GM21528 (cell line): Measurements from ENCODE around the gene LYRM4.
"Not testable (repeated sequence)": the region's sequence is repeated elsewhere in the genome, so short reads cannot be mapped to it uniquely, and the experiment has no call there.

Experiments
- ATAC-seq: cut with Tn5 transposase; IDR thresholded peaks from one replicate; pipeline ENCODE4 v1.9.1; 2021; ENCODE audit warnings: mild to moderate bottlenecking, moderate library complexity; ENCODE audit not compliant: unreplicated experiment, low FRiP score

Gene LYRM4

DNA sequence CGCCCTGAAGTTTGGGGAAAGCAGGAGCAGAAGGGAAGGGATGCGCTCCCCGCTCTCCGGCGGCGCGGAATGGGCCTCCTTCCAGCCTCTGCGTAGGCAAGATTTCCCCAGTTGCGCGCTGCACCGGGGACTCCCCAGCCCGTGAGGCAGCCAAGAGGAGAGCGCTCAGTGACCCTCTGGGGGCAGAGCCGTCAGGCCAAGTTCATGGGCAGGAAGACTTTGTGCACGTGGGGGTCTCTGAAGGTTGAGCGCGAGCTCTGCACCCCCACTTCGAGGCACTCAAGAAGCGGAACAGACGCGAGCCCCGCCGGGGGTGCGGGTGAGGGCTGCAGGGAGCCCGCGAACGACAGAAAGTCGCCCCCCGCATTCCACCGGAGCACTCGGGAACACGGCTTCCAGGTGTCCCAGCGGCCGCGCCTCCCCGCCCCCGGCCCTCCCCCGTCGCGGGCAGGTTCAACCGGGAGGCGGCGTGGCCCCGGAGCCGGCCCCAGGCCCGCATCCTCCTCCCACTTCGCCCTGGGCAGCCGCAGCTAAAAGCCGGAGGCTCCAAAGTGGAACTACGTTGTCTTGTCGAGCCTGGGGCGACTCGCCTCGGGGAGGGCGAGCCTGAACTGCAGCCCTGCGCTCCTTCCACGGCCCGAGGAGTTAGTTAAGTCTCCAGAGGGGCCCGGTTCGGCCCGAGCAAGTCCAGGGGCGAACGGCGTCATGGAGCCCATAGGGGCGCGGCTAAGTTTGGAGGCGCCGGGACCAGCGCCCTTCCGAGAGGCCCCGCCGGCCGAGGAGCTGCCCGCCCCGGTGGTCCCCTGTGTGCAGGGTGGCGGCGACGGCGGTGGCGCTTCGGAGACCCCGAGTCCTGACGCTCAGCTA, 175.7 kb downstream of the LYRM4 start, which contains the start of gene PPP1R3G:
Gene PPP1R3G (plus strand): TSS at position 561 of the 867 bp plus-strand sequence. CDS start 145 bp downstream, at position 706.
- ATAC-seq, result peak; percentile 48

GRCh38 chr6:5084360-5084780, 176.4 kb downstream of the LYRM4 start:
- no peak for ATAC-seq

- no peak for ATAC-seq
Measured at GRCh38 chr6:5083813-5084359, 176.9 kb downstream of the LYRM4 start.

- ATAC-seq, result no peak
Measured at GRCh38 chr6:5083307-5083583, 177.5 kb downstream of the LYRM4 start.

DNA sequence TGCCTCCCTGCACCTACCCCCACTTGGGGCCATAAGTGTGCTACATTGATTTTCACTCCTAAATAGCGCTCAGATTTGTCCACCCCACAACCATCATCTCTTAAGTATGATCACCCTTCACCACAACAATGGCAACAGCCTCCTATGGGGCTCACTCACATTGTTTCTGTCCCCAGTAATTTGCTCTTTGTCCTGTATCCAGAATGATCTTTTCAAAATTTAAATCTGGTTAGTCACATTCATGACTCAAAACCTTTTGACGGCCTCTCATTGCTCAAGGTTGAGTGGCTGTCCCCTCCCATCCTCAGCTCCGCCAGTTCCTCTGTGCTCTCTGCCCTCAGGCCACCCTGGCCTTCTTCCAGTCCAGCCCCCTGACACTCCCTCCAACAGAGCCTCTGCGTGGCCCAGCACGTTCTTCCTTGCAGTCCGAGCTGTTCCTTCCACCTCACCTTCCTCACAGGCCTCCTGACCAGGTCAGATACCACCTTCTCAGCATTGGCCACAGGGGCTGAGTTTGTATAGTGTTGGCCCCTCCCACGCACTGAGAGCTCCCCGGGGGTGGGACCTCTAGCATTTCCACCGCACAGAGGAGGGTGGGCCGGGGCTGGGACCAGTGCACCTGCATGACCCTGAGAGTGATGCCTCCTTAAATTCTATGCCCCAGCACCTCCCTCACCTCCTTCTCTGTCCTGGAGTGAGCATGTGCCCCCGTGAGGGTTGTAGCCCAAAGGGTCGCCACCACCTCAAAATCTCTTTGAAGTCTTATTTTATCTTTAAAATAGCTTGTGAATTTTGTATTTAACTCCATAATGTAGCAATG, 178.1 kb downstream of the LYRM4 start:
- no peak for ATAC-seq

DNA sequence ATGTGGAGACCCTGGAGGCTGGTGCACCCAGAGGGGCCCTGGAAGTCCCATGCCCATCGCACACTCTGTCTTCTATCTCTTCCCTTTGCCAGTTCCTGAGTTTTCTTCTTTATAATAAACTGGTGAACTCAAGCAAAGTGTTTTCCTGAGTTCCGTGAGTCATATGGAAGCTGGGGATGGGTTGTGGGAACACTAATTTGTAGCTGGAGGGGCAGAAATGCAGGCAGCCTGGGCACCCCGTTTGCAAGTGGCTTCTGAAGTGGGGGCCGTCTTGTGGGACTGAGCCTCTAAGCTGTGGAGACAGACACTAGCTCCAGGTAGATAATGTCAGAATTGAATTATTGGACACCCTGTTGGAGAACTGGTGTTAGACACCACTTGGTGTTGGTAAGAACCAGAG, 178.8 kb downstream of the LYRM4 start:
- ATAC-seq, result no peak

DNA sequence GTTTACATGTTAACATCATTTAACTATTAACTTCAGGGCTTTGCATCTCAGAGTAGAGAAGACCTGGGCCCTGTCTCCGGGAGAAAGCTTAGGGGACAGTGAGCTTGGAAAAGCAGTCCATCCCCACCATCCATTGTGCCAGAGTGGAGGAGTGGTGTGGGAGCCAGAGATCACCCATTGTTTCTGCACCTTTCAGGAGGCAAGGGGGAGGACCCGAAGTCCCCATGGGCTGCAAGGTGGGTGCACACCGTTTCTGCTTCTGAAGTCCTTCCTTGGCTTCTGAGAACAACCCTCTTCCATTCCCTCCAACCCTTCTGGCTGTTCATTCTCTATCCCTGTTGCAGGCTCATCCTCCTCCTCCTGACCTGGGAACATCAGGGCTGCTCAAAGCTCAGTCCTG, 179.6 kb downstream of the LYRM4 start:
- no peak for ATAC-seq

DNA sequence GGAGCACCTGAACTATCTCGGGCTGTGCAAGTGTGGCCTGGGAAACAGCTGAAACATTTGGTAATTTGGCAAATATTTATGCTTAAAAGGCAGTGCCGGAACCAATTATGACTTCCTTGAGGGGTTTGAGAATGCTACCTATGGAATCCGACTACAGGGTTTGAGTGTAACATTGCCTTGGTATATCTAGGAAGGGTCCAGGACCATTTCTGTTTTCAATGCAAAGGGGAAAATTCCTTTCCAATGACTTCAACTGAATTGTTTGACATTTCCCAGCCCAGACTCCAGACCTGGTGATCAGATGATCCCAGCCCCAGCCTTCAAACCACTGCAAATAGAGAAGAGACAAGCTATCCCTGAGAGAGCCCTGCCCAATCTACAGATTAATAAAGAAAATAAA, 180.2 kb downstream of the LYRM4 start:
- no peak for ATAC-seq

DNA sequence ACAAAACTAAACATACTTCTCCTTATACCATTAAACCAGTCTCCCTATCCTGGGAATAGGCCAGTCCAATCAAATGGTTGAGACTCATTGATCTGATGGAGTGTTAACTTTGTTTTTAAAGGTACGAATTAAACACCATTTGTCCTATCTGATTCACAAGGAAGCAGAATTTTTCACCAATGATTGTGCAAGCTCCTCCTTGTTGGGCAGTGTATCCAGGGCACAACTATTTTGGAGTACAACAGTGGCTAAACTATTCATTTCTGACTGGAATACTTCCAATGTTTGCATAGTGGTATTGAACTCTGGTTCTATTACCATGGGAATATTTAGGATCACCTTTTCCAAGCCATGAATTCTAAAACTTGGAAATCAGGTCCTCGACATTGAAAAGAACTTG, 181.1 kb downstream of the LYRM4 start:
- no peak for ATAC-seq

- no peak for ATAC-seq
Measured at GRCh38 chr6:5078121-5078669, 182.6 kb downstream of the LYRM4 start.

GRCh38 chr6:5076931-5077330, 183.8 kb downstream of the LYRM4 start:
- no peak for ATAC-seq

- no peak for ATAC-seq
Measured at GRCh38 chr6:5073992-5074391, 186.8 kb downstream of the LYRM4 start.

DNA sequence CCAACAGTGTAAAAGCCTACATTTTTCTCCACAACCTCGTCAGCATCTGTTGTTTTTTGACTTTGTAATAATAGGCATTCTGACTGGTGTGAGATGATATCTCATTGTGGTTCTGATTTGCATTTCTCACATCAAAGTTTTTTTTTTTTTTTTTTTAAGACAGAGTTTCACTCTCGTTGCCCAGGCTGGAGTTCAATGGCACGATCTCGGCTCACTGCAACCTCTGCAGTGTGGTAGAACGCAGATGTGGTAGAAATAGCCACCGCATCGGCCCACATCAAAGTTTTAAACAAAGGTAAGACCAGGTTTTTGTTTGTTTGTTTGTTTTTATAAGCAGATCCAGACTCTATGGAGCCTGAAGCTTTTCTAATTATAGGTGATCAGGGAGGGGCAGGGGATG, 188.3 kb downstream of the LYRM4 start:
- ATAC-seq, result no peak

DNA sequence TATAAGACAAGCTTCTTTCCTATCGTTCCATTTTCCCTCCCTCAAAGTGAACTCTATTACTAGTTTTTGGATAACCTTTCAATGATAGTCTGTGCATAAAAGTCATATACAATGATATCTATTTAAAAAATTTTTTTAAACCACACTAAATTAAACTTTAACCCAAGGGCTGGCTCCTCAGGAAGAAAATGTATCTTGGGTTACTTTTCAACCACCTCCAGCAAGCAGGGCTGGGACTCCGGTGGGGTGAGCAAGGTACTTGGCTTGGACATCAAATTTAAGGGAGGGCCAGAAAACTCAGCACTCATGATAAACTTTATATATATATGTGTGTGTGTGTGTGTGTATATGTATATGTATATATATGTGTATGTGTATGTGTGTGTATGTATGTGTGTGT, 189.5 kb downstream of the LYRM4 start:
- no peak for ATAC-seq

DNA sequence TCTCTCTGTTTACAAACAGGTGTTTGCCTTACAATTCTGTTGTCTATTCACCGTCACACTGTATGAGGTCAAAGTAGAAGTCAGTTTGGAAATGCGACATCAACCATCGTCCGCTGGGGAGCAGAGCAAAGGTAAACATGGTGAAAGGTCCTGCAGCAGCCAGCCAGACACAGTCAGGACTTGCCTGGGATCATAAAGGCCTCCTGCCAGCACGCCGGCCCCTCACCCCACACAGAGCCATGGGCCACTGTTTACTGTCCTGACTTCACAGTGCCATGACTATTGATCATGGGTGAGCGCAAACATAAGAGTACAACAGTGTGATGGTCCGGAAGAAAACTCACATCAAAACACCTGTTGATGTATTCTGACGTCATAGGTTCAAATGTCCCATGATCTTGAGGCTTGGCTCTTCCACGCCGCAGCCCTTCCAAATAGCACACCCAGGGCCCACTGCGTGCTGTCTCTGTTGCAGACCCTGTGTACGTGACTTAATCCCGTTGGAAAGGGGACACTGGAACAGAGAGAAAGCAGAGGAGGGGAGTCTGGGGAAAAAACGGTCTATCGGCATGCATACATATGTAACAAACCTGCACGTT, 192.5 kb downstream of the LYRM4 start:
- no peak for ATAC-seq

DNA sequence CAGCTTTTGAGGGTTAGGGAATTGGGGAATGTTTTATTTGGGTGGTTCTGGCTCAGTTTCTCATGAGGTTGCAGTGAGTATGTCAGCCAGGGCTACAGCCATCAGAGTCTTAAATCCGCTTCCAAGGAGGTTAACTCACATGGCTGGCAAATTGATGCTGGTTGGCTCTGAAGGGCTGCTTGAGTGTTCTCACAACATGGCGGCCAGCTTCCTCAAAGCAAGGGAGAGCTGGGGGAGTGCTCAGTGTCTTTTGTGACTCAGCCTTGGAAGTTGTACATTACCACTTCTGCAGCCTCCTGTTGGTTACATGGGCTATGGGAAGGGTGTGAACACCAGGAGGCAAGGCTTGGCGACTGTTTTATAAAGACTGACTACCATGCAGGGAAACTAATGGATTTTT, 193.4 kb downstream of the LYRM4 start:
- ATAC-seq, result no peak

- ATAC-seq, result no peak
Measured at GRCh38 chr6:5066456-5067093, 194.2 kb downstream of the LYRM4 start.

GRCh38 chr6:5063617-5064016, 197.1 kb downstream of the LYRM4 start:
- no peak for ATAC-seq

- ATAC-seq, result no peak
Measured at GRCh38 chr6:5061152-5061551, 199.6 kb downstream of the LYRM4 start.

DNA sequence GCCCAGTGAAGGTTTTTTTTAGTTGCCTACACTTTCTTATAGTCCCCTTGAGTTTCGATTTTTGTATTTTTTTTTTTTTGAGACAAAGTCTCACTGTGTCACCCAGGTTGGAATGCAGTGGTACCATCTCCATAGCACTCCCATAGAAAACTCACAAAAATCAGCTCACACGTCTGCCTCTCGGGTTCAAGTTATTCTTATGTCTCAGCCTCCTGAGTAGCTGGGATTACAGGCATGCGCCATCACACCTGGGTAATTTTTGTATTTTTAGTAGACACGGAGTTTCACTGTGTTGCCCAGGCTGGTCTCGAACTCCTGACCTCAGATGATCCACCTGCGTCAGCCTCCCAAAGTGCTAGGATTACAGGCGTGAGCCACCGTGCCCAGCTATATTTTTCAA, 200.3 kb downstream of the LYRM4 start:
- not testable (repeated sequence) for ATAC-seq
